Stimulated activated CD8-positive, alpha-beta memory T cell treated with anti-CD3 and anti-CD28 coated beads, Interleukin-12 subunit alpha, Interleukin-12 subunit beta, amount 100 ng/mL, for 4 hours (primary cell): Measurements from ENCODE around the gene RNF151.

Experiments
- DNase-seq: peaks from one replicate; pipeline ENCODE4 v3.0.0-alpha.2; 2020; ENCODE audit warnings: low read depth

Gene RNF151

DNA sequence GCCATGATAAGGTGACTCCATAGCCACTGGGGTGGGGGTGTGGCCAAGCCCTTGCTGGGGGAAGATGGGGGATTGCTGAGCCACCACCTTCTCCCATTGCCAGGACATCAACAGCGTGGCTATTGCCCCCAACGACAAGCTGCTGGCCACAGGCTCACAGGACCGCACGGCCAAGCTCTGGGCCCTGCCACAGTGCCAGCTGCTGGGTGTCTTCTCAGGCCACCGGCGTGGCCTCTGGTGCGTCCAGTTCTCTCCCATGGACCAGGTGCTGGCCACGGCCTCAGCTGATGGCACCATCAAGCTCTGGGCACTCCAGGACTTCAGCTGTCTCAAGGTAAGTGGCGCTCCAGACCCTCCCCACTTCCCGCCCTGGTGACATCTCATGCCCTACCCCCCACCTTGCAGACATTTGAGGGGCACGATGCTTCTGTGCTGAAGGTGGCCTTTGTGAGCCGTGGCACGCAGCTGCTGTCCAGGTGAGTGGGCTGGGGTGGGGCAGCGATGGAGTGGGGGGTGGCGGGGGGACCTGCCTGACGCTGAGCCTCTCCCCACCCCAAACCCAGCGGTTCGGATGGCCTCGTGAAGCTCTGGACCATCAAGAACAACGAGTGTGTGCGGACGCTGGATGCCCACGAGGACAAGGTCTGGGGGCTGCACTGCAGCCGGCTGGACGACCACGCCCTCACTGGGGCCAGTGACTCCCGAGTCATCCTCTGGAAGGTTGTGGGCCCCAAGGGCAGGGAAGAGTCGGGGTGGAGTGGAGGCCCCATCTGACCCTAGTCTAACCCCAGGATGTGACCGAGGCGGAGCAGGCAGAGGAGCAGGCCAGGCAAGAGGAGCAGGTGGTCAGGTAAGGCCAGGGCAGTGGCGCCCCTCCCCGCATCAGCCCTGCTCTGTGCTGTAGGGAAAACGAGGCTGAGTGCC is 10.6 kb downstream of the RNF151 start:
- no peak for DNase-seq

DNA sequence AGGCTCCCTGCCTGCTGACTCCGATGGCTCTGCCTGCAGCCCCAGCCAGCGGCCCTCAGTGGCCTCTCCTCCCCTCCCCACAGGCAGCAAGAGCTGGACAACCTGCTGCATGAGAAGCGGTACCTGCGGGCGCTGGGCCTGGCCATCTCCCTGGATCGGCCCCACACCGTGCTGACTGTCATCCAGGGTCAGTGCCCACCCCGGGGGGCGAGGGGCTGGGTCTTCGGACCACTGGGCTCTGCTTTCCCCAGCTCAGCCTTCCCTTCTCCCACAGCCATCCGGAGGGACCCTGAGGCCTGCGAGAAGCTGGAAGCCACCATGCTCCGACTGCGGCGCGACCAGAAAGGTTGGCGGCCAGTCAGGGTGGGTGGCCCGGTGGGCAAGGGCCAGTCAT is 11.2 kb downstream of the RNF151 start:
- DNase-seq: no peak

DNA sequence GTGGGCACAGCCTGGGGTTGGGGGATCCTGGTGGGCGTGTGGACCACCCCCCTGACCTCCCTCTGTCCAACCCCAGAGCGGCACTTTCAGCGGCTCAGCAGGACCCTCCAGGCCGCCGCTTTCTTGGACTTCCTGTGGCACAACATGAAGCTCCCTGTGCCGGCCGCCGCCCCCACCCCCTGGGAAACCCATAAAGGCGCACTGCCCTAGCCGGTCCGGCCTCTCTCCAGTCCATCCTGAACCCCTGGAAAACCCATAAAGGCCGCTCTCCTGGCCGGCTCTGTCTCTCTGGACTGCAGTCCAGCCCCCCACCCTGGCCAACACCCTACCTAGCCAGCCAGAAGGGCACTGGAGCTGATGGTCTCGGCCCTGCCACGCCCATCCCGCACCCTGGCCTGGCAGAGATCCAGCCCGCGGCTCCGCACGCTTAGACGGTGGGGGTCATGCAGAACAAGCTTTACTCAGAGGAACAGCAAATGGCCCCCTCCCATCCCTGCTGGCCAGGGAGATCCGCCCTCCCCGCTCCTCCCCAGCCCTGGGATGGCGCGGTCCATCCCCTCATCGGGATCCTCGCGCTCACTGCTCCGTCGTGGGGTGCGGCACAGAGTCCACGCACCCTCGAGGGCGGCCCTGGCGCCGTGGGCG is 11.9 kb downstream of the RNF151 start:
- DNase-seq: no peak

DNA sequence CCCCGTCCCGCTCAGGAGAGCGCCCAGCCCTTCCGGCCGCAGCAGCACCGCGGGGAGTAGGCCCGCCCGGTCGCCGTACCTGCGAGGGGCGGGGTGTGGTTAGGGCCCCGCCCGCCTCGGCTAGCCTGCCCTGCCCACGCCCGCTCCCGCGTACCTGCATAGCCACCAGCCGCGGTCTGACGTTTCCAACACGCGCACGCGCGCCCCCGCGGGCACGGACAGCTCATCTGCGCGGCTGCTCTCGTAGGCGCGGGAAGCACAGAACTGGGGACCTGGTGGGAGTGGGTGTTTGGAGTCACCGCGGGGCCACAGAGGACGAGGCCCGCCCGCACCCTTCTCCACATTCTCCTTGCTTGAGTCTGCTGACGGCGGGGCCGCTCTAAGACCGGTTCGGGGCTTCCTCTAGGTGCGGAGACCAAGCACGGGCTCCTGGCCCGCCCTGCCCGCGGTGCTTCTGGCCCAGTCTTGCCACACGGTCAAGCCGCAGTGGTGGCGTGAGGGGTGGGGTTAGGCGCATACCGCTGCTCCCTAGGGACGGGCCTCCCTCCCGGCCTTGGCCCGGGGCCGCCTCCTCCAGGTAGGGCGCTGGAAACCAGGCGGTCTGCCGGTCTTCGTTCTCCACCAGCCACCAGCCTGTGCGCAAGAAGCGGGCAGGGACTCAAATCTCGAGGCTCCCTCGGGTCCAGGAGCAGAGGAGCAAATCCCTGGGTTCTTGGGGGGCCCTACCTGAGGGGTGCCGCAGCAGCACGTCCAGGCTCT is 12.8 kb downstream of the RNF151 start:
- DNase-seq: no peak

DNA sequence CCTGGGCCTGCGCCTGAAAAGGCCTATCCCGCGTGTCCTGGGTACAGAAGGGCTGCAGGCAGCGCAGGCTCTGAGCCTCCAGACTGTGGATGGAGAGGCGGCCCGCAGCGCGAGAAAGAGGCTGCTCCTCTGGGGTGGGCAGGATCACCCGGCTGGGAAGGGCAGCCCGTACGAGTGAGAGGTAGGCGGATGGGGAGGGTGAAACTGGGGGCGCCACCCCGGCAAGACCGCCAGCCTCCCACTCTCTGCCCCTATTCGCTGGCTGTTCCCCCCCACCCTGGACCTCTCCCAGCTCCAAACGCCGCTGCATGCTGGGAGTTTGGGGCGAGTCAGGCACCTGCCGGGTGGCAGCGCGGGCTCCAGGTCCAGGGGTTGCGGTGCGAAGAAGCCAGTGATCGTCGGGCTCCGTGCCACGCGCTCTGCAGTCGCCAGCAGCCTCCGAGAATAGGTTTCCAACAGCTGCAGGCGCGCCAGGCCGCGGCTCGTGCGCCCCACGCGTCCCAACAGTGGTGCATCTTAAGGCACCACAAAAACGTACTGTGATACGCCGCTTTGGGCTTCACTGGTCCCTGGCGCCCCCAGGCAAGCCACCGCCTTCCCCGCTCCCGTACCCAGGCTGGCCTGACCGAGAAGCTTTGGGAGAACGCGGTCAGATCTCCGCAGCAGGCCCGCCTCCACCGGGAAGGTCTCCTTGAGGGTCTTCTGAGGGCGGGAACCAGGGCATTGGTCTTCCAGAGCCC is 13.5 kb downstream of the RNF151 start:
- DNase-seq: no peak

DNA sequence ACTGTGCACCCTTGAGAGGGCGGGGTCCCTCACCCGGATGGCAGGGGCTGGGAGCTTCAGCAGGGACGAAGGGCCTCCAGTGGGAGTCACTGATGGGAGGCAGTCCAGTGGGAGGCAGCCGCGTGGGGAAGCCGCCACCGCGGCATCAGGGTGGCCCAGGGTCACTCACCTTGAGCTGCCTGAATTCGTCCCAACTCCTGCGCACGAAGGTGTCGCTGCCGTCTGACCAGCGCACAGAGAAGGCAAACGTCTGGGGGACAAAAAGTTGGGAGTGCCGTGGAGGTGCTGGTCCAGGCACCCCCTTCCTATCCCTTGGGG is 14.1 kb downstream of the RNF151 start:
- no peak for DNase-seq

DNA sequence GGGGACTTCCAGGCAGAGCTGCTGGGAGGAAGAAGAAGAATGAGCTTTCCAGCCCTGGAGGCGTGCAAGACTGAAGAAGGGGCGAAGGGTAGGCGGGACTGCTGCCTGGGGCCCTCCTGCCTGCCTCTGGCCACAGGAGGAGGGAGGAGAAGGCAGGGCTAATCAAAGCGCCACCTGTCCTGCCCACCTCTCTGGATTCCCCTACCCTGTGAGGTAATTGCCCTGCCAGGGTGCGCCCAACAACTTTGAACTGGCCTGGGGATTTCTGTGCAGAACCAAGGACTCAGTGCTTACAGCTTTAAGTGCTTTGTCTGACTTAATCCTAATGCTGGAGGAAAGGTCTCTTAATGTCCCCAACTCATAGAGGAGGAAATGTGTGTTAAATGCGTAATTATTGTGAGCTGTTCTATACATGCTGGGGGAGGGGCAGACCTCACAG is 14.8 kb downstream of the RNF151 start, which contains the start of gene NOXO1:
NOXO1 (minus strand) TSS at position 72 of the 439 bp plus-strand sequence. CDS start 290 bp downstream, outside the sequence.
- DNase-seq: no peak

DNA sequence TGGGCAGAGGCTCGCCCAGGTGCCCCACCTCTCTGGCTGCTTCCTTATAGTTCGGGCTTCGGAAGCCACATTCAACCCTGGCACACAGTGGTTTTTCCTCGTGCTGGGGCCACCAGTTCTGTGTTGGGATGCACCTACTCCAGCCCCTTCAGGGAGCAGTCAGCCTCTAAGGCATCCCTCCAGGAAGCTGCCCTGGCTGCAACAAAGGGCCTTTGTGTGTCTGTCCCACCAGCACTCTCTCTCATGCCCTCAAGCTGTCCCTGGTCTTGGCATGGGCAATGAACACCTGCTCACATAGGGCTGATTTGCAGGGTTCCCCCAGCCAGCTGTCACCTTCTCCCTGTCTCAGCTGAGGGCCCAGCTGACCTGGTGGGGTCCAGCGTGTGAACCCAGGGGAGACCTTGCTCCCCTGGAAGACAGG is 15.4 kb downstream of the RNF151 start:
- no peak for DNase-seq

DNA sequence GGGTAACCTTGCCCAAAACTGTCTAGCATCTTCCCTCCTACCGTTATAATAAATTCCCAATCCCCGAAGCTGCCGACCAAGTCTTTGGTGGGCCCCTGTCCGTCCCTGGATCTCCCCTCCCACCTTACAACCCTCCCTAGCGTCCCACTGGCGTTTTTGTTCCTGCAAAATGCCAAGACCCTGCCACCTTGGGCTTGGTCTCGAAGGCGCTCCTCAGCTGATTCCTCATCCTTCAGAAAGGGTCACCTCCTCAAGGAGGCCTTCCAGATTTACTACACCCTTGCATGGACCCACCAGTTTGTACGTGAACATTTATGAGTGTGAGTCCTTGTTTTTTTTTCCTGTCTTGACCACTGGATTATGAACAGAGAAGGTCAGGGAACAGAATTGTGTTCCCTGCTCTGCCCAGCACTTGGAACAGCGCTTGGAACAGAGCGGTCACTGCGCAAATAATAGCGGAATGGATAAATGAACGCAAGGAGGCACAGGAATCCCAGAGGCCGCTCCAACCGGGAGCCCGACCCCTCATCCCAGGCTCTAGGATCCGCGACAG is 16.4 kb downstream of the RNF151 start:
- DNase-seq: no peak

DNA sequence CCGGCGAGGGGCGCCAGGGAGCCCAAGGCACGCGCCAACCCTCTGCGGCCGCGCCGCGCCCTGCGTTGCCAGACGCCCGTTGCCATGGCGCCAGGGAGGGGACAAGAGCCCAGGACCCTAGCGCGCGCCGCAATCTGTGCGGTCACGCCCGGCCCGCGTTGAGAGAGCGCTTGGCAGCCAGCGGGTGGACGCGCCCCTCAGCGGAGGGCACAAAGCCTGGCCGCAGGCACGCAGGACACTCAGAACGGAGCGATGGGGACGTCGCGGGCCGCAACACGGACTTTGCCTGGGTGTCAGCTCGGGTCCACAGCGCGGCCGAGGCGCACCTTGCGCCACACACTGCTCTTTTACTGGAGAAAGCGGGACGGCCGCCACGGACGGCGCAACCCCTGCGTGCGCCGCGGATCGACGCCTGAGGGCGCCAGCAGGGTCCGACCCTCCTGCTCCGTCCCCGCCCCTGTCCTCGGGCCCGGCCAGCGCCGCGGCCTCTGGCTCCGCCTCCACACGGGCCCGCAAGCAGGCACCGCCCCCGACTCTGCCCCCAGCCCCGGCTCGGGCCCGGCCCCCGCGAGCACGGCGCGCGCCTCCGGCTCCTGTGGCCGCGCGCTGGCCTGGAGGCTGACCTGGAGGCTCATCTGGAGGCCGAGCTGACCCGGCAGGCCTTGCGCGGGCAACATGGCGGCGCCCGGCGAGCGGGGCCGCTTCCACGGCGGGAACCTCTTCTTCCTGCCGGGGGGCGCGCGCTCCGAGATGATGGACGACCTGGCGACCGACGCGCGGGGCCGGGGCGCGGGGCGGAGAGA is 17.1 kb downstream of the RNF151 start, which contains the start of gene GFER:
GFER (plus strand) TSS at position 650 of the 803 bp plus-strand sequence; CDS start at position 676, 26 bp downstream.
- peak; percentile 60 for DNase-seq

DNA sequence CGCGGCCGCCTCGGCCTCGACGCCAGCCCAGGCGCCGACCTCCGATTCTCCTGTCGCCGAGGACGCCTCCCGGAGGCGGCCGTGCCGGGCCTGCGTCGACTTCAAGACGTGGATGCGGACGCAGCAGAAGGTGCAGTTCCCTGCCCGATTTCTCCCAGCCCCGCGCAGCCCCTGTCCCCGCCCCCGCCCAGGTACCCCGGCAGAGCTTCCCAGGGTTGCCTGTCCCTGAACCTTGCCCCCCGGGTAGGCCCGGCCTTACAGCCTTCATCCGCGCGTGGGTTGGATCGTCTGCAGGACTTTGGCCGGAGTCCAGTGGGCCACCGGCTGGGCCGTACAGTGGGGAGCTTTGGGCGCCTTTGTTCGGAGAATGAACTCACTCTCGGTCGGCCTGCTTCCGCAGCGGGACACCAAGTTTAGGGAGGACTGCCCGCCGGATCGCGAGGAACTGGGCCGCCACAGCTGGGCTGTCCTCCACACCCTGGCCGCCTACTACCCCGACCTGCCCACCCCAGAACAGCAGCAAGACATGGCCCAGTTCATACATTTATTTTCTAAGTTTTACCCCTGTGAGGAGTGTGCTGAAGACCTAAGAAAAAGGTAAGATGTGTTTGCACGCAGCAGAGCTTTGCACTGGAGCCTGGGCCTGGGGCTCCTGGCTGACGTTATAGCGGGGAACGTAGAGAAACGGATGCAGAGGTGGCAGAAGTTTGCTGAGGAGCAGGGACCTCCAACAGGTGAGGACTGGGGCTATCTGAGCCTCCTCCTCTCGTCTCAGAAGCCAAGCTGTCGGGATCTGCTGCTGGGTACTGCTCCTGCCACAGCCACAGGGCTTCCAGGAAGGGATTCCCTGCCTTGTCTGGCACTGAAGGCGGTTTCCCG is 17.9 kb downstream of the RNF151 start:
- DNase-seq: no peak

DNA sequence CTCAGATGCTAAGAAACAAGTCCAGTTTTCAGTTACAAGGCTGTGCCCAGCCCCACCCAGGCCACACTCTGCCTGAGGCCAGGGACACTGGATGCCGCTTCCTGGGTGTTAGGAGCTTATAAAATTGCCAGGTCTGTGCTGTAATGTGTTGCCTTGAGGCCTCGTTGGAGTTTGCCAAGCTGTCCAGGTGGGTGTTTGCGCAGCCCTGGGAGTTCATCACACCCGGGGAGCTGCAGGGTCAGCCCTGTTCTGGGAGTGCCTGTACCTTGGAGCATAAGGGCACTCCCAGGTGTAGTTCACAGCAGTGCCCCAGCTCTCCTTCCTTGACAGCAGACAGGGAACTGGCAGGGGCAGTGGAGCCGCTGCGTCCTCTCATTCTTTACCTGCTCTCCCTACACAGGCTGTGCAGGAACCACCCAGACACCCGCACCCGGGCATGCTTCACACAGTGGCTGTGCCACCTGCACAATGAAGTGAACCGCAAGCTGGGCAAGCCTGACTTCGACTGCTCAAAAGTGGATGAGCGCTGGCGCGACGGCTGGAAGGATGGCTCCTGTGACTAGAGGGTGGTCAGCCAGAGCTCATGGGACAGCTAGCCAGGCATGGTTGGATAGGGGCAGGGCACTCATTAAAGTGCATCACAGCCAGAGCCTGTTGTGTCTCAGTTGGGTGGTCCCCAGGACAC is 19.0 kb downstream of the RNF151 start:
- DNase-seq: no peak

DNA sequence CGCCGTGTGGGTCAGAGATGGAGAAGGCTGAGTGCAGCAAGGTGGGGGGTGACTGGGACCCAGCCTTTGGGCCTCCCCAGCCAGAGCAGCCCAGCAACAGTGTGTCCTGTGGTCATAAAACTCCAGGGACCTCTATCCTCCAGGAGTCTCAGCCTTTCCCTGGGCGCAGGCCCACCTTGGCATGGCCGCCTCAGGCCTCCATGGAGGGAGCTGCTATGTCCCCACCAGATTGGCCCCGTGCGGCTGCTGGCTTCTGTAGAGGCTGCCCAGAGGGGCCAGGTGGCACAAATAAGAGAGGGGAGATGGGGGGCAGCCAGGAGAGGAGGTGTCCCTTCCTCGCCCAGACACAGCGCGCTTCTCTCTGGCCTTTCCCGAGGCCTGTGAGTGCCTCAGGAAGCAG is 20.5 kb downstream of the RNF151 start:
- DNase-seq: no peak

DNA sequence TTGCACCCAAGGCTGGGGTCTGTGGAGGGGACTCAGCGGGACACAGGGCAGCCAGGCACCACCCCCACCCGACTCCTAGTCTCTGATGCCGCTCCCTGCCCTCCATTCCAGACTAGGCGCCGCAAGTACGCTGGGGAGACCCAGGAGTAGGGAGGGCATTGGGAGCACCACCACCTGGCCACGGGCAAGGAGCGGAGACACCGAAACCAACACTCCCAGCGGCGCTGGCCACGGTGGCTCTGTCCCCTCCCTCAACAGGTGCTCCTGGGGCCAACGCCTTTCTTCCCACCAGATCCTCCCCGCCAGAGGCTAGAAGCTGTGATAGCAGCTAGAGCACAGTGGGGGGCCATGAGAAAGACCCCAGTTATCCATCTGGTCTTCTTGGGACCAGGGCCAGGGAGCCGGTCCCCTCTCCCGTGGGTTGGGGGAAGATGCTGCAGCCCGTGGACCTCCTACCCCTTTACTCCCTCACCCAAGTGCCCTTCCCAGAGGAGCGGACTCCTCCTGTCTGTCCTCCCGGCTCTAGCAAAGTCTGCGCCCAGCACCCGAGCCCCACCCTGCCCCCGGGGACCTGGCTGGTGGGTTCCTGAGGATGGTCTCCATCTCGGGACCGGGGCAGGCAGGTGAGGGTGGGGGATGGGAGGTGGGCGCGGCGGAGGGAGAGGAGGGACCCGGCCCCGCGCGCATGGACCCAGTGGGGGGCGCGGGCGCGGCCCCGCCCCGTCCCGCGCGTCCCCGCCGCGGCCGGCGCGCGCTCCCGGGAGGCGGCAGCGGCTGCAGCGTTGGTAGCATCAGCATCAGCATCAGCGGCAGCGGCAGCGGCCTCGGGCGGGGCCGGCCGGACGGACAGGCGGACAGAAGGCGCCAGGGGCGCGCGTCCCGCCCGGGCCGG is 22.8 kb downstream of the RNF151 start, which contains the start of gene SYNGR3:
SYNGR3 (plus strand) TSS at position 762 of the 892 bp plus-strand sequence. CDS start 133 bp downstream, outside the sequence.
- no peak for DNase-seq

DNA sequence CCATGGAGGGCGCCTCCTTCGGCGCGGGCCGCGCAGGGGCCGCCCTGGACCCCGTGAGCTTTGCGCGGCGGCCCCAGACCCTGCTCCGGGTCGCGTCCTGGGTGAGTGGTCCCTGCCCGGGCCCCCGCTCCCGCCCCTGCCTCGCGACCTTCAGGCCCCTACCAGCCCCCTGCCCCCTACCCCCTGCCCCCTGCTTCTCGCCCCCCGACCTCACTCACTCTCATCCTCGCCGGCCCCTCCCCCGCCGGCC is 23.4 kb downstream of the RNF151 start:
- DNase-seq: no peak

DNA sequence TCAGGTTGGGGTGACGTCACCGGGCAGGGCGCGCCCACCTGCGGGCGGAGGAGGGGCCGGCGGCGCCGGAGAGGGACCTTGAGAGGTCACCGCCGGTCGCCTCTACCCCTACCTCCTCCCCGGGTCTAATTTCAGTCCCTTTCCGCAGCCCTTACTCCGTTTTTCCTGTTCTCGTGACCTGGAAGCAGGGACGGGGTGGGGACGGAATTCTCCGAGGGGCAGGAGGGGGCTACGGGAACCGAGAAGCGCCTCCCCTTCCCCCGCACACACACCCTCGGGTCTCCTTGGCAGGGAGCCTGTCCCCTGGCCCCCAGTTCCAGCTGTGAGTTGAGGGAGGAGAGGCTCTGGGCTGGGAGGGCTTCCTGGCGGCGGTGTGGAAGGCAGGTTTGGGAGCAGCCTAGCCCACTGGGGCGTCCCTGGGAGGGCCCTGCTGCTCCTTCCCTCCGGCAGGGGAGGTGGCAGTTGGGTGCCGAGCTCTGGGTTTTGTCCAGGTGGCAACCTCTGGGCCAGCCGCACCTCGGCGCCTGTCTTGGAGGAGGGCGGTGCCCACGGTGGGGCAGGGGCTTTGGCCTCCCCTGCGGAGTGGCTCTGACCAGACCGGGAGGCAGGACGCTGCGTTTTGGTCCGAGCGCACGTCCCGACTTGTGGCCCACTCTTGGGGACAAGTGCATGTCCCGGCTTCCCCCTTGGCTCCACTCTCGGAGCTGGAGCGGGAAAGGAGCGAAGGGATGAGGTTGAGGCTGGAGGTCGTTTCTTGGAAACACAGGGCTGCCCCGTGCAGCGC is 23.9 kb downstream of the RNF151 start:
- DNase-seq: no peak

DNA sequence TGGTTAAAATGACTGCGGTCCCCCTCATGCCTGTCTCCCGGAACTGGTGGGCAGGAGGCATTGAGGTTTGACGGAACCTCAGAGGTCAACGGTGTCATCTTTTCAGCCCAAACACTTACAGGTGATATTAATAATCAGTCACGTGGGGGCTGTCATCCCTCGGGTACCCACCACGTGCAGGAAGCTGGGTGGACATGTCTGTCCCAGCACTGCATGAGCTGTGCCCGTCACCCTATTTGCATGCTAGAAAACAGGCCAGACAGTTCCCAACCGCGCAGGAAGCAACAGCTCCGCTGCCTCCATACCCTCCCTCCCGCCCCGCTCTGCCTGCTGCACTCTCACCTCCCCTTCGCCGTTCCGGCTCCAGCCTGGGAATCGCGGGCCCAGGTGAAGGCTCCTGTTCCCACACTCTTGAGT is 24.5 kb downstream of the RNF151 start:
- no peak for DNase-seq
